ENCODE data around the gene TMEM174. TPM values are rescaled to one million over a fixed set of nuclear protein-coding genes. Genes with fewer than 3 reads are reported as not detected.
A peak's percentile ranks its signal among the peaks of the same experiment; 100 is the strongest.

TMEM174 gene
- total and polyA plus RNA-seq, 2 of the 4 experiments (the other 2 are of a cell fraction): not detected

GRCh38 chr5:73155271-73156222 lies 17.4 kb upstream of the TMEM174 start:
- Histone ChIP-seq H2BK5ac (ENCODE audit: low read depth, low read length, poor library complexity, severe bottlenecking) (no peak overlapping the region), H3K4me2 (ENCODE audit: low read depth, low read length) (no peak overlapping the region), H2BK120ac (ENCODE audit: low read depth, low read length) (no peak overlapping the region), H3K9me1 (ENCODE audit: insufficient read depth, low read length) (0 out of 2 replicates have a peak, but pooled peaks cover 3% of the 10 kb centered on the region), H2AFZ (replicated peaks; ENCODE audit: low read length, poor library complexity) (peak overlapping the region; percentile 2), H3K18ac (ENCODE audit: low read depth, low read length) (no peak overlapping the region), H3K23ac (ENCODE audit: low read depth, low read length) (no peak overlapping the region), H2AK9ac (replicated peaks; ENCODE audit: low read depth, low read length, poor library complexity) (no peak overlapping the region), H3K9ac (ENCODE audit: low read depth, low read length) (no peak overlapping the region), H3K4ac (ENCODE audit: low read depth, low read length) (no peak overlapping the region), H3K27me3 (ENCODE audit: control insufficient read depth, insufficient read depth, low read length) (peaks cover 4% of the 10 kb centered on the region), H4K8ac (ENCODE audit: low read depth in 2 of 2, low read length in 2 of 2) (no peak overlapping the region), H2BK15ac (ENCODE audit: low read depth, low read length) (no peak overlapping the region), H3K9me3 (ENCODE audit: control insufficient read depth, insufficient read depth, low read length) (no peaks in the 10 kb centered on the region), H4K91ac (ENCODE audit: insufficient read depth, low read depth, low read length) (no peak overlapping the region), H3K36me3 (ENCODE audit: control insufficient read depth, insufficient read depth, low read length) (no peaks in the 10 kb centered on the region), H3K56ac (ENCODE audit: extremely low read depth, insufficient read depth, low read length) (no peak overlapping the region), H2BK20ac (ENCODE audit: low read depth, low read length) (no peak overlapping the region), H2AK5ac (ENCODE audit: low read depth, low read length) (no peak overlapping the region), H4K5ac (ENCODE audit: low read depth, low read length) (no peak overlapping the region), H3K27ac (ENCODE audit: insufficient read depth, low read length) (no peak overlapping the region), H3K79me1 (ENCODE audit: low read depth in 1 of 2, low read length in 2 of 2) (no peaks in the 10 kb centered on the region), H3K4me3 (ENCODE audit: insufficient read depth, low read depth, low read length) (no peak overlapping the region), H4K20me1 (ENCODE audit: insufficient read depth, low read length) (no peaks in the 10 kb centered on the region), H3K4me1 (ENCODE audit: control insufficient read depth, insufficient read depth, low read length) (peaks cover 3% of the 10 kb centered on the region; the same call in 1 of the 2 replicates), H3K14ac (replicated peaks; ENCODE audit: low read depth, low read length) (no peak overlapping the region)
- in situ Hi-C loops (cut with MboI; ENCODE audit: low sequenced_read_pairs) (no loop called here), dilution Hi-C loops (cut with HindIII; ENCODE audit: low sequenced_read_pairs, unreplicated experiment) (no loop called here), intact Hi-C loops (cut with micrococcal nuclease) (no loop called here)
- ChIA-PET CTCF (interaction anchor here (0.5 kb wide), 1 partner anchor 72 kb away, joined by 3 read pairs; no protein-coding TSS in a partner anchor), POLR2A (ENCODE audit: unreplicated experiment) (no interaction called here)
- ATAC-seq (ENCODE audit: low read depth) (no peak), DNase-seq (no peak)
- WGBS, 2 experiments (ENCODE audit: extremely low coverage in 2 of 2, insufficient read length in 1 of 2): 80% methylated on average over 7 of the region's 18 CpGs; no CpG with 5 or more reads in 1 of the 2 experiments
- no TSS peak for BruUV-seq (replicated peaks)
- TF ChIP-seq NFE2L2 (IDR thresholded peaks at IDR 0.05; ENCODE audit: low read depth, low read length): no peak
- no peak for TF ChIP-seq FOS (IDR thresholded peaks at IDR 0.05; ENCODE audit: low read depth, low read length)
- TF ChIP-seq BHLHE40 (IDR thresholded peaks at IDR 0.05; ENCODE audit: low read depth, low read length): no peak
- no peak for TF ChIP-seq CHD1 (IDR thresholded peaks at IDR 0.05; ENCODE audit: low read depth, low read length)
- TF ChIP-seq MAFK (IDR thresholded peaks at IDR 0.05; ENCODE audit: low read depth, low read length): no peak
- no peak for TF ChIP-seq RCOR1 (IDR thresholded peaks at IDR 0.05; ENCODE audit: insufficient replicate concordance, low read length)
- no peak for TF ChIP-seq POLR2A (IDR thresholded peaks at IDR 0.05; ENCODE audit: low read depth, low read length)
- TF ChIP-seq CEBPB (IDR thresholded peaks at IDR 0.05; ENCODE audit: low read depth, low read length): no peak
- no peak for TF ChIP-seq ELK1 (IDR thresholded peaks at IDR 0.05; ENCODE audit: borderline replicate concordance, low read depth, low read length)
- TF ChIP-seq MAZ (IDR thresholded peaks at IDR 0.05; ENCODE audit: borderline replicate concordance, low read depth, low read length): no peak
- no peak for TF ChIP-seq RAD21 (IDR thresholded peaks at IDR 0.05; ENCODE audit: low read length)
- TF ChIP-seq CTCF (conservative IDR thresholded peaks at IDR 0.05; ENCODE audit: low read depth, low read length): no peak
- no peak for TF ChIP-seq MXI1 (IDR thresholded peaks at IDR 0.05; ENCODE audit: borderline replicate concordance, low read depth, low read length)
- no peak for TF ChIP-seq RFX5 (IDR thresholded peaks at IDR 0.05; ENCODE audit: low read depth, low read length)
- no peak for TF ChIP-seq SMC3 (IDR thresholded peaks at IDR 0.05; ENCODE audit: low read depth, low read length)

Data from IMR-90 (cell line).